Measurements from ENCODE around the gene HDAC4. TPM values are rescaled to one million over a fixed set of nuclear protein-coding genes. Genes with fewer than 3 reads are reported as not detected.

HDAC4 gene
- total and polyA plus RNA-seq, 3 experiments from 2014 or later: 8.3 to 28.8 (median 24.0) TPM

DNA sequence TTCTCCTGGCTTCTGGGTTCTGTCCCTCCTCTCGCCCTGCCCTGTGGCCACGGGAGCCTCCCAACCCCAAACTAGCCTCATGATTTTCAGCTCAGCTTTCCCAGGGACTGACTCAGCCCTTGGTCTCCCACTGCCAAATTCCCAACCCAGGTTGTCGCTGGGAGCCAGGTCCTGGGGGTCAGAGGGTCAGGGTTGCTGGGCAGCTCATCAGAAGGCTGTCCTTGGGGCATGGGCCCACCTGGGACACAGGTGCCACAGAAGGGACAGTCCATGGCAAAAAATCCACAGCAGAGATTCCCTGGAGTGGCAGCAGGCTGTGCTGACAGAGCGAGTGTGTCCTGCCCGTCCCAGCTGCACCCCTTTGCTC is 372.6 kb downstream of the HDAC4 start:
- H3K4me1 ChIP-seq (ENCODE audit: insufficient read depth, low read length): no peaks in the 10 kb centered on the region
- H3K4me3 Mint-ChIP-seq: no peak overlapping the region
- H3K27me3 Mint-ChIP-seq: peaks cover 16 to 36% of the 10 kb centered on the region in 2 donors
- no peak overlapping the region for H3K4me3 ChIP-seq (ENCODE audit: low read length)
- no peaks in the 10 kb centered on the region for H3K9me3 ChIP-seq (ENCODE audit: low read length)
- H3K36me3 Mint-ChIP-seq: no peaks in the 10 kb centered on the region
- H3K4me1 Mint-ChIP-seq: no peaks in the 10 kb centered on the region
- no peaks in the 10 kb centered on the region for H3K9me3 Mint-ChIP-seq
- DNase-seq: no peak
- CTCF ChIA-PET: no interaction called here
- no peak overlapping the region for H3K27ac ChIP-seq (ENCODE audit: low read depth, low read length)
- H3K27ac Mint-ChIP-seq: no peak overlapping the region
- H3K36me3 ChIP-seq (ENCODE audit: insufficient read depth, low read length): no peaks in the 10 kb centered on the region
- no peaks in the 10 kb centered on the region for H3K27me3 ChIP-seq (ENCODE audit: insufficient read depth, low read length, poor library complexity, severe bottlenecking)
- POLR2A ChIA-PET: no interaction called here

DNA sequence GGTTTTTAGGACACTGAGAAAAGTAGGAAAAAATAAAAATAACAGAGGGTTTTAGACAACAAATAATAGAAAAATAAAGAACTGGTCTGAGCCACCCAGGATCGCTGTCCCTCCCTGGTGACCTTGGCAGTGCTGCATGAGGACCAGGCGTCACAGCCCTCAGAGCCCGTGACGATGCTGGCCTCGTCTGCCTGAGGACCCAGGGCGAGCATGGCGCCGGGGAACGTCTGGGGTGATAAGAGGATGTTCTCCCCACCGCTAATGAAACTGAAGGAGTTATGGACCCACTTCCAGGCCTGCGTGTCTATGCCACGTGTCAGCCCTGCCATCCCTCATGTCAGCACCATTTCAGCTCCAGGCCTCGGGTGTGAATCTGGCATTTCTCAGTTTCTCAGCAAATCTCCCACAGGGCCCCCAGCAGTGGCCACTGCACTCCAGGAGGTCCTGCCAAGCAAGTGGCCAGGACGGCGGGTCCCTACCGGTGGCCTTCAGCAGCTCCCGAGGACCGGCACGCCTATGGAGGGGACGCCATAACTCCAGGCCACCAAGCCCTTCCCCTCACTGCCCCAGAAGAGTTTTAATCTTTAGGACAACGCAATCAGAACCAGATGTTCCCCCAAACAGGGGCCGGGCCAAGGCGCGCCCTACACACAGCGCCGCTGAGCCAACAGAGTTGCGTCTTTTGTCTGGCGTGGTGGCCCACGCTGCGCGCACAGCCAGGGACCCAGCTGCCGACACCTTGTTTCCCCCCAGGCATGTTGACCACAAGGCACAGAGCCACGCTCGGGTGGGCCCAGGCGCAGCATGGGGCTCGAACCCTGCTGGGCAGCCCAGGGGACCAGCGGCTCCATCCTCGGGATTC is 373.2 kb downstream of the HDAC4 start:
- Mint-ChIP-seq H3K4me3 (no peak overlapping the region), H3K9me3 (no peaks in the 10 kb centered on the region), H3K4me1 (no peaks in the 10 kb centered on the region), H3K36me3 (no peaks in the 10 kb centered on the region), H3K27ac (no peak overlapping the region), H3K27me3 (peaks cover 15 to 38% of the 10 kb centered on the region in 2 donors)
- no peaks in the 10 kb centered on the region for H3K36me3 ChIP-seq (ENCODE audit: insufficient read depth, low read length)
- no peak for DNase-seq
- CTCF ChIA-PET: no interaction called here
- H3K9me3 ChIP-seq (ENCODE audit: low read length): no peaks in the 10 kb centered on the region
- no peak overlapping the region for H3K4me3 ChIP-seq (ENCODE audit: low read length)
- H3K27ac ChIP-seq (ENCODE audit: low read depth, low read length): no peak overlapping the region
- POLR2A ChIA-PET: no interaction called here
- H3K27me3 ChIP-seq (ENCODE audit: insufficient read depth, low read length, poor library complexity, severe bottlenecking): no peaks in the 10 kb centered on the region
- H3K4me1 ChIP-seq (ENCODE audit: insufficient read depth, low read length): no peaks in the 10 kb centered on the region

DNA sequence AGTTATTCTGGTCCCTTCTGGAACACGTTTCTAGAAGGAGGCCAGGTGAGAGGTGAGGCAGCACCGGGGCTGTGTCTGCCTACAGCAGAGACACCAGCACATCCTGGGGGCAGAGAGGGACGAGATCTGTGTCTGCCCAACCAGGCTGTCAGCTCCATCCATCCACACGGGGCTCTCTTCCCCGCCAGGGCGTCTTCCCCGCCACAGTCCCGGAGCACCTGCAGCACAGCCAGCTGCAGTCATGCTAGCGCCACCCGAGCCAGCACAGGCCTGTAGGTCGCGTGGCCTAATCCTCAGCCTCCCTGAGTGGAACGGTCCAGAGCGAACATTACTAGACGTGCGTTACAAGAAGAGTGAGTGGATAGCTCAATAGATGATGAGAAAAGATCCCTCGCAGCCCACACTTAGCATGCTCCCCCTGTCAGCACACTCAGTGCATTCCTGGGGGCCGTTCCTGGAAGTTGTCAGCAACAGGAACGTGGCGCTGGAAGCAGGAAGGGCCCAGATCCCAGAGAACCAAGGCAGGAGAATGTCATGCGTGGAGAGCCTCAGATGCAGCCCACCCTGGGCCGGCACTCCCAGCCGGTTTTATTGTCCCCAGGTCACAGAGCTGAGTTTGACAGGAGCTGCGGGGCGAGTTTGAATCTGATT is 374.0 kb downstream of the HDAC4 start:
- no peaks in the 10 kb centered on the region for H3K9me3 ChIP-seq (ENCODE audit: low read length)
- DNase-seq: no peak
- H3K4me3 ChIP-seq (ENCODE audit: low read length): no peak overlapping the region
- Mint-ChIP-seq H3K27me3 (peaks cover 14 to 41% of the 10 kb centered on the region in 2 donors), H3K4me3 (no peak overlapping the region), H3K27ac (no peak overlapping the region), H3K36me3 (no peaks in the 10 kb centered on the region), H3K4me1 (no peaks in the 10 kb centered on the region), H3K9me3 (no peaks in the 10 kb centered on the region)
- H3K27me3 ChIP-seq (ENCODE audit: insufficient read depth, low read length, poor library complexity, severe bottlenecking): no peaks in the 10 kb centered on the region
- H3K27ac ChIP-seq (ENCODE audit: low read depth, low read length): no peak overlapping the region
- no peaks in the 10 kb centered on the region for H3K36me3 ChIP-seq (ENCODE audit: insufficient read depth, low read length)
- CTCF ChIA-PET: no interaction called here
- POLR2A ChIA-PET: no interaction called here
- H3K4me1 ChIP-seq (ENCODE audit: insufficient read depth, low read length): no peaks in the 10 kb centered on the region

DNA sequence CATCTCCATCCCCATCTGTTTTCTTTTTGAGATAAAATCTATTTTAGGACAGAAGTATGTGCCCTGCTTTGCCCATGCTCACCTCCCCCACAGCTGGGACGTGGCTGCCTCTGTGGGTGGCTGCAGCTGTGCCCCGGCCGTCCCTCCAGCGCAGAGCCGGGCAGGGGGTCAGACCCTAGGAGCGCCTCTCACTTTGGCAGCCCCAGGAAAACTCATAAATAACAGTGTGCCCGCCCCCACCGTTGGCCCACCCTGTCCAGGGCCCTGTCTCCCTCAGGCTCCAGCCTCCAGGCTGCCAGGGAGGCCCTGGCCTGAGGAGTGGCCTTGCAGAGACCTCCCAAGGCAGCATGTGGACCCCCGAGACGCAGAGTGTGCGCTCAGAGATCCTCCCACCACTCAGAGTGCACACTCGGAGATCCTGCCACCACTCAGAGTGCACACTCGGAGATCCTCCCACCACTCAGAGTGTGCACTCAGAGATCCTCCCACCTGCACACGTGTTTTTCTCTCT is 374.8 kb downstream of the HDAC4 start:
- Mint-ChIP-seq H3K4me1 (no peaks in the 10 kb centered on the region), H3K4me3 (no peak overlapping the region), H3K36me3 (no peaks in the 10 kb centered on the region), H3K9me3 (no peaks in the 10 kb centered on the region), H3K27ac (no peak overlapping the region), H3K27me3 (peaks cover 14 to 49% of the 10 kb centered on the region in 2 donors)
- no peak overlapping the region for H3K27ac ChIP-seq (ENCODE audit: low read depth, low read length)
- H3K4me3 ChIP-seq (ENCODE audit: low read length): no peak overlapping the region
- H3K4me1 ChIP-seq (ENCODE audit: insufficient read depth, low read length): no peaks in the 10 kb centered on the region
- no peaks in the 10 kb centered on the region for H3K27me3 ChIP-seq (ENCODE audit: insufficient read depth, low read length, poor library complexity, severe bottlenecking)
- CTCF ChIA-PET: no interaction called here
- POLR2A ChIA-PET: no interaction called here
- no peaks in the 10 kb centered on the region for H3K36me3 ChIP-seq (ENCODE audit: insufficient read depth, low read length)
- no peaks in the 10 kb centered on the region for H3K9me3 ChIP-seq (ENCODE audit: low read length)
- DNase-seq: no peak

DNA sequence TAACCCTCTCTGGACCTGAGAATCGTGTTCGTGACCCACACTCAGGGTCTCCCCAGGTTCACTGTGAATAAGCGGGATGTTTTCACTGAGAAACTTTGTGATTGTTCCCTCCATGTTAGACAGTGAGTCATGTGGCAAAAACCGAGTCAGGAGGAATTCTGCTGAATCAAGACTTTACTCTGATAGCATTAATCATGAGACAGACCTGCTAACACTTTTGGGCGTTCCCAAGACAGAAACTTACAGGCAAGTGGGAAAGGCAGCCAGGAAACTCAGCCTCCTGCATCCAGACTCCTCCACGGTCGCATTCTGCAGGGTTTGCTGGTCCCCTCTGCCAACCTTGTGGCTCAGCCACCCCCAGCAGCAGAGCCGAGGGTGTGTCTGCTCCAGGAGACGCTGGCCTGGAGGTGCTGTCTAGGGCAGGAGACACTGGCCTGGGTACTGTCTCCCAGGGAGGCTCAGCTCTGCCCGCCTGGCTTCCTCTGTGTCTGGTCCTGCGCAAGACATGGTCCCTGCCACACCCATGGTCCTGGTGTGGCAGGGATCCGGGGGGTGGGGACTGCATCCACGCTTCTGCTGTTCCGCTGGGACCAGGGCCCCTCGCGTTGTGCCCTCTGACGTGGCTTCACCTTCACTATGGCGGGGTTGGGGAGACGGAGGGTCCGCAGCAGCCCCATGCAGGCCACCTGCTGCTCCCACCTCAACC is 375.6 kb downstream of the HDAC4 start:
- Histone ChIP-seq H3K27ac (ENCODE audit: low read depth, low read length) (no peak overlapping the region), H3K4me3 (ENCODE audit: low read length) (no peak overlapping the region), H3K36me3 (ENCODE audit: insufficient read depth, low read length) (no peaks in the 10 kb centered on the region), H3K4me1 (ENCODE audit: insufficient read depth, low read length) (no peaks in the 10 kb centered on the region), H3K9me3 (ENCODE audit: low read length) (no peaks in the 10 kb centered on the region), H3K27me3 (ENCODE audit: insufficient read depth, low read length, poor library complexity, severe bottlenecking) (no peaks in the 10 kb centered on the region)
- CTCF ChIA-PET: no interaction called here
- H3K27ac Mint-ChIP-seq: no peak overlapping the region
- peaks cover 14 to 46% of the 10 kb centered on the region in 2 donors for H3K27me3 Mint-ChIP-seq
- no peak overlapping the region for H3K4me3 Mint-ChIP-seq
- no peak for DNase-seq
- no peaks in the 10 kb centered on the region for H3K4me1 Mint-ChIP-seq
- no peaks in the 10 kb centered on the region for H3K9me3 Mint-ChIP-seq
- POLR2A ChIA-PET: no interaction called here
- no peaks in the 10 kb centered on the region for H3K36me3 Mint-ChIP-seq

DNA sequence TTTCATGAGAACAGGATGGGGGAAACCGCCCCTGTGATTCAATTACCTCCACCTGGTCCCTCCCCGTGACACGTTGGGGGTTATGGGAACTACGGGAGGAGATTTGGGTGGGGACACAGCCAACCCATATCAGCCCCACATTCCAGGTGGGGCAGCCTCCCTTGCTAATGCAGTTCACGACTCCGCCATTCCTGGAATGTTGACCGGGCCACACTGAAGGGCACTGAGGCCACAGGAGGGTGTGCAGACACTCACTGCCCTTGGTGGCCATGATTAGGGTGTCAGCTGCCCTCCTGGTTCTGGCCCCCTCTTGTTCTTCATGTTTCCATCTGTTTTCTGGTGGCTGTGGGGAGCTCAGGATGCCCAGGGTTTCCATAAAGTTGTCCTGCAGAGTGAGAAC is 376.6 kb downstream of the HDAC4 start:
- H3K4me1 ChIP-seq (ENCODE audit: insufficient read depth, low read length): no peaks in the 10 kb centered on the region
- CTCF ChIA-PET: no interaction called here
- H3K27me3 ChIP-seq (ENCODE audit: insufficient read depth, low read length, poor library complexity, severe bottlenecking): no peaks in the 10 kb centered on the region

DNA sequence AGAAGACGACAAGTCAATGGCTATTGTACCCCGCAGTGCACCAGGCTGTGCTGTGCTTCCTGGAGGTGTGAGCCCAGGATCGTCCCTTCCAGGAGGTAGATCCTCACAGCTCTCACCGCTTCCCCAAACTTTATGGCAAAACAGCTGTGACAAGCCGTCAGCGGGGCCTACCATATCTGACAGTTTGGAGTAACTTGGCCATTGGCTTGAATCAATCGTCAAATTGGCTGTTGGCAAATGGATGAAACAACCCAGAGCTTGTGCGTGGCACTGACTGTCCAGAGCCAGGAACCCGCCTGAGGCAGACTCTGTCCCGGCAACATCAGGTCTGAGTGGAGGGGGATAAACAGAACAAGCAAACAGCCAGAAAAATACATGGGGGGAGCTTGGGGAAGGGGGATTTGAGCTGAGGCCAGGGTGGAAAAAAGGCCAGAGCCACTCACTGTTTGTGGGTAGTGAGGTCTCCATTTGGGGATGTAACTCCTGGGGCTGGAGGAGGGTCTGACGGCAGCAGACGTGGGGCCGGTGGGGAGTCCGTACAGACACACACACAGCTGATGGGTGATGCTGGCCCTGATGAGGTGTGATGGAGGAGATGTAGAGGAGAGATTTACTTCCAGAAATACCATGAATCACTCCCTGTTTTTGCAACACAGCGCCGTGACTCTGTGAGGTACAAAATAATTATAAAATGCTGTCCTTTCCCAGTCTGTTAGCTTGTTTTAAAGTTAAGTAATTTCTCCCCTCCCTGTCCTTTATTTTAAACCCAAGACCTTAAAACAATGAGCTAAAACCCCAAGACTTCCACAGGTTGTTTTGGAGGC is 378.2 kb downstream of the HDAC4 start:
- POLR2A ChIA-PET: no interaction called here
- Mint-ChIP-seq H3K9me3 (no peaks in the 10 kb centered on the region), H3K4me3 (no peak overlapping the region), H3K27ac (no peak overlapping the region), H3K27me3 (peaks cover 15 to 41% of the 10 kb centered on the region in 2 donors), H3K4me1 (no peaks in the 10 kb centered on the region), H3K36me3 (no peaks in the 10 kb centered on the region)
- Histone ChIP-seq H3K27ac (ENCODE audit: low read depth, low read length) (no peak overlapping the region), H3K9me3 (ENCODE audit: low read length) (no peaks in the 10 kb centered on the region), H3K4me1 (ENCODE audit: insufficient read depth, low read length) (no peaks in the 10 kb centered on the region), H3K4me3 (ENCODE audit: low read length) (no peak overlapping the region), H3K36me3 (ENCODE audit: insufficient read depth, low read length) (no peaks in the 10 kb centered on the region), H3K27me3 (ENCODE audit: insufficient read depth, low read length, poor library complexity, severe bottlenecking) (no peaks in the 10 kb centered on the region)
- DNase-seq: no peak
- CTCF ChIA-PET: interaction anchor here (0.7 kb wide), 1 partner anchor 113 kb away, joined by 3 read pairs; no protein-coding TSS in a partner anchor

More for the DNA sequence above, 376.6 kb downstream of the HDAC4 start:
- DNase-seq: no peak
- Histone ChIP-seq H3K27ac (ENCODE audit: low read depth, low read length) (no peak overlapping the region), H3K36me3 (ENCODE audit: insufficient read depth, low read length) (no peaks in the 10 kb centered on the region), H3K4me3 (ENCODE audit: low read length) (no peak overlapping the region), H3K9me3 (ENCODE audit: low read length) (no peaks in the 10 kb centered on the region)
- Mint-ChIP-seq H3K36me3 (no peaks in the 10 kb centered on the region), H3K27ac (no peak overlapping the region), H3K27me3 (peaks cover 15 to 51% of the 10 kb centered on the region in 2 donors), H3K9me3 (no peaks in the 10 kb centered on the region), H3K4me1 (no peaks in the 10 kb centered on the region), H3K4me3 (no peak overlapping the region)
- POLR2A ChIA-PET: no interaction called here
